ENCODE results near the gene ATXN1. TPM values are rescaled to one million over a fixed set of nuclear protein-coding genes. Genes with fewer than 3 reads are reported as not detected.
A peak's percentile ranks its signal among the peaks of the same experiment; 100 is the strongest.

Gene ATXN1
- total and polyA plus RNA-seq, 2 of the 13 experiments (the other 11 are each of a cell fraction or from before 2014, with no cell fraction given), result 20.7 to 39.5 TPM

- no TSS peak for BruUV-seq (replicated peaks)
- POLR2A ChIA-PET, result interaction anchor here (0.9 to 1.4 kb wide), 3 partner anchors 10 to 22 kb away, joined by 5 to 6 read pairs (median 5); partner anchors contain the start of gene ATXN1
- TF ChIP-seq DNMT1 (CRISPR knock-in tag; IDR thresholded peaks at IDR 0.05) (no peak), HINFP (CRISPR knock-in tag; IDR thresholded peaks at IDR 0.05; ENCODE audit: low read depth) (no peak), ELF1 (CRISPR knock-in tag; IDR thresholded peaks at IDR 0.05) (no peak), KDM6A (CRISPR knock-in tag; IDR thresholded peaks at IDR 0.05; ENCODE audit: low read depth) (no peak), YEATS4 (CRISPR knock-in tag; IDR thresholded peaks at IDR 0.05; ENCODE audit: borderline replicate concordance) (no peak), SP140L (CRISPR knock-in tag; IDR thresholded peaks at IDR 0.05; ENCODE audit: borderline replicate concordance) (no peak), HNF4G (IDR thresholded peaks at IDR 0.05; ENCODE audit: borderline replicate concordance, low read depth, low read length) (0 out of 2 replicates have a peak, but pooled peaks have one; percentile 20), HNF4G (CRISPR knock-in tag; IDR thresholded peaks at IDR 0.05; ENCODE audit: borderline replicate concordance, low read depth) (no peak), GATAD2A (CRISPR knock-in tag; IDR thresholded peaks at IDR 0.05) (peak; percentile 51), GABPB1 (CRISPR knock-in tag; IDR thresholded peaks at IDR 0.05) (no peak), LCORL (IDR thresholded peaks at IDR 0.05) (no peak), LCORL (CRISPR knock-in tag; IDR thresholded peaks at IDR 0.05) (no peak), MXD1 (CRISPR knock-in tag; IDR thresholded peaks at IDR 0.05) (no peak), PRDM15 (CRISPR knock-in tag; IDR thresholded peaks at IDR 0.05) (peak; percentile 78), ZNF605 (CRISPR knock-in tag; IDR thresholded peaks at IDR 0.05) (no peak), TFAP4 (IDR thresholded peaks at IDR 0.05; ENCODE audit: borderline replicate concordance, low read depth) (no peak), CTCF (CRISPR knock-in tag; IDR thresholded peaks at IDR 0.05) (no peak)
Measured at GRCh38 chr6:16751251-16751946, 9.9 kb downstream of the ATXN1 start.

More at GRCh38 chr6:16751251-16751946, 9.9 kb downstream of the ATXN1 start:
- Histone ChIP-seq H3K9ac (ENCODE audit: insufficient read depth, low read depth, low read length) (no peak overlapping the region), H3K27me3 (ENCODE audit: control insufficient read depth in 1 of 2, insufficient read depth in 2 of 2, low read length in 2 of 2) (no peaks in the 10 kb centered on the region), H3K9me3 (ENCODE audit: low read length) (no peaks in the 10 kb centered on the region), H2AFZ (ENCODE audit: low read length) (no peak overlapping the region), H3K4me3 (replicated peaks in 1 of 3; ENCODE audit: insufficient read depth in 1 of 3, low read depth in 2 of 3, low read length in 3 of 3) (no peak overlapping the region), H3K79me2 (ENCODE audit: insufficient read depth, low read length) (peaks cover 94% of the 10 kb centered on the region), H4K20me1 (ENCODE audit: insufficient read depth, low read length) (peaks cover 22% of the 10 kb centered on the region), H3K27ac (ENCODE audit: extremely low read length, insufficient read depth, low read length) (peak overlapping the region; percentile 45), H3K4me2 (ENCODE audit: low read depth, low read length) (peak overlapping the region; percentile 10; the same call in 1 of the 2 replicates), H3K36me3 (replicated peaks in 1 of 2; ENCODE audit: control insufficient read depth in 1 of 2, insufficient read depth in 2 of 2, low read length in 2 of 2) (peaks cover 8 to 40% of the 10 kb centered on the region in 2 experiments), H3K4me1 (ENCODE audit: insufficient read depth, low read length) (peaks cover 98% of the 10 kb centered on the region)
- DNase-seq (ENCODE audit: low spot score), result no peak
- in situ Hi-C loops (cut with HindIII; ENCODE audit: extremely low pct_ligation_motif_present, low pct_unique_long_range_greater_than_20kb), result no loop called here
- no peak for ATAC-seq
- intact Hi-C loops (cut with micrococcal nuclease; ENCODE audit: unreplicated experiment), result no loop called here
- CTCF ChIA-PET (ENCODE audit: low intra/inter-chr PET ratio, low total read pairs), result no interaction called here
- WGBS (ENCODE audit: low lambda C conversion rate), result 51% methylated on average over 2 of the region's 2 CpGs
- FAIRE-seq, result no peak
